Hematopoietic multipotent progenitor cell (in vitro differentiated cells): ENCODE measurements around the gene KLHL22. TPM values are rescaled to one million over a fixed set of nuclear protein-coding genes. Genes with fewer than 3 reads are reported as not detected.
"Not testable (repeated sequence)": the region's sequence is repeated elsewhere in the genome, so short reads cannot be mapped to it uniquely, and the experiment has no call there.

Experiments
- DNase-seq, 3 donors: peaks; one replicate each; pipeline ENCODE4 v3.0.0-alpha.2; 2011 to 2015; ENCODE audit warnings: low read depth in 2 of 3, low spot score in 2 of 3
- total RNA-seq: library from RNA; depleted of rRNA; stranded (reverse); fragments of >200 nt; gene quantifications from one replicate; pipeline ENCODE4 v1.2.3, GENCODE V29; 2012

The KLHL22 gene
- 33.9 TPM for total RNA-seq

GRCh38 chr22:20494978-20495860 is at the start of gene KLHL22:
Gene KLHL22, minus strand, starts transcription at chr22:20495795. Its CDS starts 6,584 bp downstream, at chr22:20489211.
- DNase-seq = peak in 2 of 3 donors; percentile 3 to 24

- not testable (repeated sequence) for DNase-seq
These were observed 49.7 kb upstream of the KLHL22 start for GRCh38 chr22:20545318-20545634.

GRCh38 chr22:20542736-20543135 is 47.1 kb upstream of the KLHL22 start:
- DNase-seq = no peak

- no peak for DNase-seq
These were observed 46.5 kb upstream of the KLHL22 start for GRCh38 chr22:20542055-20542454.

GRCh38 chr22:20538875-20539274 is 43.3 kb upstream of the KLHL22 start:
- DNase-seq = not testable (repeated sequence)

GRCh38 chr22:20537983-20538382 is 42.4 kb upstream of the KLHL22 start:
- no peak for DNase-seq

- DNase-seq = no peak
These were observed 41.7 kb upstream of the KLHL22 start for GRCh38 chr22:20537325-20537756.

- DNase-seq = no peak
These were observed 41.2 kb upstream of the KLHL22 start for GRCh38 chr22:20536590-20537324.

- no peak for DNase-seq
These were observed 38.3 kb upstream of the KLHL22 start for GRCh38 chr22:20533879-20534265.

GRCh38 chr22:20533095-20533878 is 37.7 kb upstream of the KLHL22 start:
- no peak for DNase-seq

- DNase-seq = no peak
These were observed 36.8 kb upstream of the KLHL22 start for GRCh38 chr22:20532256-20532993.

GRCh38 chr22:20531404-20532201 is 36.0 kb upstream of the KLHL22 start:
- no peak for DNase-seq

GRCh38 chr22:20531154-20531403 is 35.5 kb upstream of the KLHL22 start:
- no peak for DNase-seq

- DNase-seq = no peak
These were observed 35.0 kb upstream of the KLHL22 start for GRCh38 chr22:20530368-20531153.

- no peak for DNase-seq
These were observed 32.9 kb upstream of the KLHL22 start for GRCh38 chr22:20528405-20528978.

- no peak for DNase-seq
These were observed 31.2 kb upstream of the KLHL22 start for GRCh38 chr22:20526628-20527355.

- DNase-seq = no peak
These were observed 30.7 kb upstream of the KLHL22 start for GRCh38 chr22:20526305-20526627.

GRCh38 chr22:20525048-20525447 is 29.5 kb upstream of the KLHL22 start:
- no peak for DNase-seq
